H1 (cell line): ENCODE measurements around the gene TEX54. TPM values are rescaled to one million over a fixed set of nuclear protein-coding genes. Genes with fewer than 3 reads are reported as not detected.

Experiments
- CTCF ChIA-PET: fragments of 300-600 bp; sonication (Branson Sonifier 250); formaldehyde crosslinking; loops from one replicate; lab custom pipeline; 2021; ENCODE audit not compliant: partially characterized antibody; lab: Charles Lee
- POLR2A ChIA-PET: fragments of 300-600 bp; sonication (Branson Sonifier 250); formaldehyde crosslinking; loops from one replicate; lab custom pipeline; 2021; ENCODE audit warnings: inconsistent platforms; ENCODE audit not compliant: partially characterized antibody; lab: Charles Lee
- DNase-seq, 2 experiments: peaks; one replicate each; pipeline versions ENCODE4 v3.0.0 to v3.0.0-alpha.2; 2010 to 2022; ENCODE audit warnings: low spot score in 2 of 2, low read depth in 1 of 2, mixed read lengths in 1 of 2
- FAIRE-seq: peaks from 2 replicates; lab custom pipeline; 2011; peaks lifted over from hg19 to GRCh38; lab: Jason Lieb, UNC
- H2AFZ ChIP-seq: 2 replicates; pipeline ENCODE4 v1.8.1; 2012; ENCODE audit warnings: low read length, inconsistent platforms
- H2AK5ac ChIP-seq: 2 replicates; pipeline ENCODE4 v1.6.1; 2013; ENCODE audit warnings: low read depth, low read length
- H2BK120ac ChIP-seq: replicated peaks from 2 replicates; pipeline ENCODE3; 2013; ENCODE audit warnings: low read depth, low read length, inconsistent platforms
- H2BK12ac ChIP-seq: 2 replicates; pipeline ENCODE4 v1.6.1; 2013; ENCODE audit warnings: low read depth, low read length
- H2BK15ac ChIP-seq: 2 replicates; pipeline ENCODE4 v1.6.1; 2013; ENCODE audit warnings: low read length
- H2BK20ac ChIP-seq: 2 replicates; pipeline ENCODE4 v1.6.1; 2013; ENCODE audit warnings: low read length
- H2BK5ac ChIP-seq: 2 replicates; pipeline ENCODE4 v1.6.1; 2013; ENCODE audit warnings: low read depth, low read length
- H3K14ac ChIP-seq: 2 replicates; pipeline ENCODE4 v1.6.1; 2013; ENCODE audit warnings: inconsistent platforms; ENCODE audit not compliant: insufficient read length
- H3K18ac ChIP-seq: 2 replicates; pipeline ENCODE4 v1.6.1; 2013; ENCODE audit warnings: low read length; ENCODE audit errors: extremely low read depth
- H3K23ac ChIP-seq: 2 replicates; pipeline ENCODE4 v1.6.1; 2013; ENCODE audit warnings: inconsistent platforms; ENCODE audit not compliant: insufficient read length
- H3K23me2 ChIP-seq: 2 replicates; pipeline ENCODE4 v1.6.1; 2013; ENCODE audit warnings: low read depth, low read length
- H3K27ac ChIP-seq: 2 replicates; pipeline ENCODE4 v1.6.1; 2011; ENCODE audit warnings: low read depth, low read length, inconsistent platforms
- H3K27me3 ChIP-seq, 4 experiments: replicated peaks in 1 of 4; 1 replicate in 1 of 4; 2 replicates in 3 of 4; pipeline versions ENCODE4 v1.6.1 to v1.8.1; 2011 to 2013; ENCODE audit warnings: low read length in 3 of 4, mild to moderate bottlenecking in 3 of 4, inconsistent platforms in 2 of 4, mixed read lengths in 2 of 4, moderate library complexity in 1 of 4; ENCODE audit not compliant: control insufficient read depth in 3 of 4, insufficient read depth in 3 of 4; ENCODE audit errors: extremely low read depth in 1 of 4
- H3K36me3 ChIP-seq, 4 experiments: 2 replicates each; pipeline versions ENCODE4 v1.6.1 to v1.8.1; 2011 to 2013; ENCODE audit warnings: mild to moderate bottlenecking in 4 of 4, low read length in 3 of 4, moderate library complexity in 2 of 4, control low read depth in 1 of 4, inconsistent platforms in 1 of 4; ENCODE audit not compliant: insufficient read depth in 4 of 4, control insufficient read depth in 2 of 4
- H3K4ac ChIP-seq: replicated peaks from 2 replicates; pipeline ENCODE3; 2013; ENCODE audit warnings: low read length, low read depth, mixed read lengths, inconsistent platforms; ENCODE audit not compliant: insufficient read length
- H3K4me1 ChIP-seq, 4 experiments: replicated peaks in 1 of 4; 1 replicate in 1 of 4; 2 replicates in 3 of 4; pipeline versions ENCODE4 v1.6.1 to v1.8.1; 2011 to 2013; ENCODE audit warnings: low read length in 3 of 4, inconsistent platforms in 2 of 4, mixed read lengths in 1 of 4; ENCODE audit not compliant: insufficient read depth in 4 of 4, control insufficient read depth in 3 of 4
- H3K4me2 ChIP-seq, 2 experiments: 2 replicates each; pipeline versions ENCODE4 v1.6.1 to v1.8.1; 2011 to 2013; ENCODE audit warnings: low read depth in 2 of 2, low read length in 2 of 2, control low read depth in 1 of 2, inconsistent platforms in 1 of 2, mild to moderate bottlenecking in 1 of 2; ENCODE audit not compliant: insufficient read depth in 1 of 2
- H3K4me3 ChIP-seq, 4 experiments: fragments of 200-600, 300-600 bp in 1 of 4; sonication (generic), shearing (Covaris generic), sonication (Bioruptor Twin) in 1 of 4; 2 replicates each; pipeline versions ENCODE4 v1.5.1 to v1.8.1; 2011 to 2016; ENCODE audit warnings: low read length in 4 of 4, low read depth in 3 of 4, control low read depth in 2 of 4, inconsistent platforms in 2 of 4, mild to moderate bottlenecking in 2 of 4, mixed read lengths in 1 of 4, moderate library complexity in 1 of 4; ENCODE audit not compliant: insufficient read depth in 2 of 4; ENCODE audit errors: extremely low read depth in 1 of 4
- H3K56ac ChIP-seq: replicated peaks from 2 replicates; pipeline ENCODE3; 2013; ENCODE audit warnings: low read depth, mild to moderate bottlenecking, mixed read lengths, low read length, inconsistent platforms; ENCODE audit not compliant: insufficient read length
- H3K79me1 ChIP-seq: 2 replicates; pipeline ENCODE4 v1.6.1; 2013; ENCODE audit warnings: low read depth, low read length, control low read depth
- H3K79me2 ChIP-seq, 2 experiments: 2 replicates each; pipeline versions ENCODE4 v1.6.1 to v1.8.1; 2012 to 2013; ENCODE audit warnings: low read length in 2 of 2, mild to moderate bottlenecking in 2 of 2, inconsistent platforms in 1 of 2; ENCODE audit not compliant: insufficient read depth in 2 of 2, control insufficient read depth in 1 of 2
- H3K9ac ChIP-seq, 4 experiments: replicated peaks in 1 of 4; 1 replicate in 1 of 4; 2 replicates in 3 of 4; pipeline versions ENCODE4 v1.6.1 to v1.8.1; 2011 to 2013; ENCODE audit warnings: low read depth in 3 of 4, low read length in 3 of 4, control low read depth in 2 of 4, mild to moderate bottlenecking in 2 of 4, moderate library complexity in 2 of 4, inconsistent platforms in 1 of 4; ENCODE audit errors: extremely low read depth in 1 of 4
- H3K9me3 ChIP-seq, 2 experiments: 2 replicates each; pipeline versions ENCODE4 v1.6.1 to v1.8.1; 2012 to 2013; ENCODE audit warnings: mild to moderate bottlenecking in 2 of 2, moderate library complexity in 2 of 2, control low read depth in 1 of 2, inconsistent platforms in 1 of 2, low read depth in 1 of 2, low read length in 1 of 2, mixed read lengths in 1 of 2; ENCODE audit not compliant: insufficient read depth in 2 of 2
- H4K20me1 ChIP-seq, 2 experiments: replicated peaks in 1 of 2; 2 replicates each; pipeline versions ENCODE3 to v1.8.1; 2011 to 2013; ENCODE audit warnings: inconsistent platforms in 2 of 2, low read length in 2 of 2, mild to moderate bottlenecking in 1 of 2; ENCODE audit not compliant: insufficient read depth in 2 of 2, control insufficient read depth in 1 of 2
- H4K5ac ChIP-seq: 2 replicates; pipeline ENCODE4 v1.6.1; 2013; ENCODE audit warnings: low read length, low read depth, mixed read lengths, inconsistent platforms; ENCODE audit not compliant: insufficient read length
- H4K8ac ChIP-seq: 2 replicates; pipeline ENCODE4 v1.8.0; 2013; ENCODE audit warnings: mild to moderate bottlenecking, moderate library complexity, low read length, inconsistent platforms; ENCODE audit not compliant: insufficient read depth; ENCODE audit errors: extremely low read depth
- H4K91ac ChIP-seq: replicated peaks from 2 replicates; pipeline ENCODE3; 2013; ENCODE audit warnings: low read length, mixed read lengths, inconsistent platforms; ENCODE audit not compliant: insufficient read length
- ASH2L ChIP-seq: fragments of 200-600, 300-600 bp; sonication (generic); IDR thresholded peaks from one replicate; pipeline ENCODE4 v1.7.1; 2017; ENCODE audit warnings: low read length
- ATF3 ChIP-seq: IDR thresholded peaks from 2 replicates; pipeline ENCODE4 v1.6.1; 2011; ENCODE audit warnings: low read depth, mild to moderate bottlenecking, low read length; ENCODE audit not compliant: insufficient read depth
- CBX8 ChIP-seq: fragments of 300-800, 300-1000 bp; sonication (generic); IDR thresholded peaks from 2 replicates; pipeline ENCODE4 v1.7.1; 2016; ENCODE audit warnings: low read depth, low read length, borderline replicate concordance
- CEBPB ChIP-seq: IDR thresholded peaks from 2 replicates; pipeline ENCODE4 v1.6.1; 2012; ENCODE audit warnings: low read depth, low read length
- KDM1A ChIP-seq: fragments of 200-600, 300-600 bp; sonication (generic); IDR thresholded peaks from 2 replicates; pipeline ENCODE4 v1.7.1; 2016; ENCODE audit warnings: mild to moderate bottlenecking, low read length, borderline replicate concordance
- NRF1 ChIP-seq: IDR thresholded peaks from 2 replicates; pipeline ENCODE4 v1.6.1; 2011; ENCODE audit warnings: mild to moderate bottlenecking, low read depth, low read length, improper control_type of control experiment
- POLR2AphosphoS5 ChIP-seq: IDR thresholded peaks from 2 replicates; pipeline ENCODE4 v1.6.1; 2011; ENCODE audit warnings: low read depth, low read length
- SUZ12 ChIP-seq: fragments of 200-600 bp; sonication (generic); IDR thresholded peaks from 2 replicates; pipeline ENCODE4 v1.6.1; 2012; ENCODE audit warnings: mild to moderate bottlenecking, inconsistent platforms, low read length, moderate library complexity, mixed read lengths
- TAF1 ChIP-seq: IDR thresholded peaks from 2 replicates; pipeline ENCODE4 v1.6.1; 2011; ENCODE audit warnings: mild to moderate bottlenecking, low read depth, low read length
- USF2 ChIP-seq: IDR thresholded peaks from 2 replicates; pipeline ENCODE4 v1.6.1; 2011; ENCODE audit warnings: low read length, improper control_type of control experiment
- YY1 ChIP-seq: IDR thresholded peaks from 2 replicates; pipeline ENCODE4 v1.6.1; 2011; ENCODE audit warnings: low read depth, mild to moderate bottlenecking, low read length
- ZNF274 ChIP-seq: IDR thresholded peaks from 2 replicates; pipeline ENCODE4 v1.7.0; 2012; ENCODE audit warnings: low read length, borderline replicate concordance; ENCODE audit errors: extremely low read depth
- WGBS, 2 experiments: shearing (Covaris generic) in 1 of 2; methylation state at CpG; one replicate each; pipeline versions ENCODE4 v1.1.6 to v1.1.7; 2013 to 2015; ENCODE audit warnings: low lambda C conversion rate in 2 of 2, mixed read lengths in 2 of 2, inconsistent platforms in 1 of 2, low coverage in 1 of 2, missing lambda C conversion rate in 1 of 2; ENCODE audit not compliant: insufficient replicate concordance in 2 of 2, insufficient coverage in 1 of 2, insufficient read length in 1 of 2; ENCODE audit errors: extremely low coverage in 1 of 2, missing lambda C conversion rate in 1 of 2; 5-methylcytosine and 5-hydroxymethylcytosine counted together
- polyA plus RNA-seq, 7 experiments: library from polyadenylated mRNA; depleted of rRNA in 3 of 7; stranded (reverse) in 5 of 7; unstranded in 2 of 7; fragments of >200 nt in 5 of 7; fragments of 200-250 nt in 2 of 7; gene quantifications; 1 replicate in 5 of 7; 2 replicates in 1 of 7; 4 replicates in 1 of 7; pipeline versions ENCODE4 v1.2.1 to v1.2.3, GENCODE V29; 2011 to 2013; ENCODE audit warnings: missing spikeins in 2 of 7, mixed read lengths in 2 of 7
- total RNA-seq: library from RNA; stranded (reverse); fragmentation: NEBNext Ultra II Directional; extraction: Animal tissue kit (Norgen Biotek cat#: 25700); gene quantifications from 2 replicates; pipeline ENCODE4 v1.2.1, GENCODE V29; 2021

TEX54 gene
- total and polyA plus RNA-seq, 2 of the 8 experiments (the other 6 are each of a cell fraction or from before 2014, with no cell fraction given): 1.2 TPM; not detected in 1

GRCh38 chr11:62805961-62806441 is 26.6 kb downstream of the TEX54 start:
- Histone ChIP-seq H4K8ac (no peak overlapping the region), H2BK12ac (no peak overlapping the region), H3K23ac (no peak overlapping the region), H4K91ac (no peak overlapping the region), H2BK15ac (no peak overlapping the region), H3K9ac (peak overlapping the region in 3 of 4 experiments; percentile 25 to 63 (median 62); a peak in 3 of 7 replicates), H4K5ac (peak overlapping the region; percentile 53), H3K14ac (no peak overlapping the region), H2BK5ac (0 out of 2 replicates have a peak overlapping the region, but pooled peaks have one; percentile 3), H3K9me3 (no peaks in the 10 kb centered on the region), H3K27ac (0 out of 2 replicates have a peak overlapping the region, but pooled peaks have one; percentile 48), H2AK5ac (no peak overlapping the region), H3K4me1 (peaks cover 0 to 5% (median under 1%) of the 10 kb centered on the region in 4 experiments; a peak in 1 of 7 replicates), H2BK20ac (no peak overlapping the region), H3K27me3 (no peaks in the 10 kb centered on the region), H4K20me1 (peaks cover 1 to 2% of the 10 kb centered on the region in 2 experiments), H2AFZ (no peak overlapping the region), H3K4ac (no peak overlapping the region), H3K18ac (no peak overlapping the region), H3K4me2 (peak overlapping the region; percentile 81 to 93), H3K23me2 (peaks cover 4% of the 10 kb centered on the region; the same call in 1 of the 2 replicates), H3K79me1 (peaks cover 6% of the 10 kb centered on the region; the same call in 1 of the 2 replicates), H3K4me3 (peak overlapping the region; percentile 66 to 85 (median 81)), H3K56ac (no peak overlapping the region), H3K79me2 (peaks cover 5 to 18% of the 10 kb centered on the region in 2 experiments; a peak in 3 of 4 replicates), H3K36me3 (peaks cover 10 to 22% (median 16%) of the 10 kb centered on the region in 4 experiments), H2BK120ac (no peak overlapping the region)
- WGBS, 2 experiments: 50% methylated on average over 12 of the region's 12 CpGs; no CpG with 5 or more reads in 1 of the 2 experiments
- ChIA-PET POLR2A (interaction anchor here (0.6 to 10.0 kb wide), 43 partner anchors 10 to 1537 kb away, joined by 3 to 251 read pairs (median 6); partner anchors contain the start of genes B3GAT3, BSCL2, C11orf98 and CSKMT), CTCF (interaction anchor here (0.6 to 1.6 kb wide), 8 partner anchors 10 to 1696 kb away, joined by 3 to 5 read pairs (median 3); partner anchors contain the start of gene TMEM179B)
- DNase-seq (no peak), FAIRE-seq (no peak)
- TF ChIP-seq ZNF274 (no peak), TAF1 (no peak), POLR2AphosphoS5 (no peak; the same call in 1 of the 2 replicates), NRF1 (no peak), YY1 (no peak), ATF3 (no peak), KDM1A (no peak), SUZ12 (no peak), CBX8 (no peak), ASH2L (no peak), USF2 (no peak), CEBPB (no peak)
